Suprapubic skin (tissue), 4 donors: ENCODE results near the gene CBFA2T2. TPM values are rescaled to one million over a fixed set of nuclear protein-coding genes. Genes with fewer than 3 reads are reported as not detected.
"Not testable (repeated sequence)": the region's sequence is repeated elsewhere in the genome, so short reads cannot be mapped to it uniquely, and the experiment has no call there.

Experiments used
- DNase-seq, 2 donors: peaks; one replicate each; pipeline ENCODE4 v3.0.0-alpha.2; 2019; ENCODE audit warnings: low spot score in 2 of 2
- H3K27ac ChIP-seq: fragments of 200-600 bp; sonication (generic); one replicate; pipeline ENCODE4 v1.5.1; 2019
- H3K27me3 ChIP-seq: fragments of 200-600 bp; sonication (generic); one replicate; pipeline ENCODE4 v1.5.1; 2019
- H3K36me3 ChIP-seq: fragments of 200-600 bp; sonication (generic); one replicate; pipeline ENCODE4 v1.5.1; 2019
- H3K4me1 ChIP-seq: fragments of 200-600 bp; sonication (generic); one replicate; pipeline ENCODE4 v1.5.1; 2019
- H3K4me3 ChIP-seq: fragments of 200-600 bp; sonication (generic); one replicate; pipeline ENCODE4 v1.5.1; 2019; ENCODE audit warnings: mild to moderate bottlenecking
- H3K9me3 ChIP-seq: fragments of 200-600 bp; sonication (generic); one replicate; pipeline ENCODE4 v1.5.1; 2019
- CTCF ChIP-seq, 2 donors: fragments of 200-600 bp in 1 of 2; fragments of 450-650 bp in 1 of 2; sonication (generic) in 1 of 2; IDR thresholded peaks; one replicate each; pipeline ENCODE4 v1.5.1; 2016 to 2019; ENCODE audit warnings: antibody characterized with exemption in 2 of 2, mild to moderate bottlenecking in 1 of 2, moderate library complexity in 1 of 2
- EP300 ChIP-seq: sonication (generic); formaldehyde crosslinking; IDR thresholded peaks from one replicate; pipeline ENCODE4 v1.6.1; 2017; ENCODE audit warnings: antibody characterized with exemption
- POLR2A ChIP-seq, 2 donors: fragments of 450-650 bp; IDR thresholded peaks; one replicate each; pipeline ENCODE4 v1.6.1; 2017; ENCODE audit warnings: antibody characterized with exemption in 2 of 2, mild to moderate bottlenecking in 2 of 2, moderate library complexity in 2 of 2
- POLR2AphosphoS5 ChIP-seq, 3 donors: sonication (generic); formaldehyde crosslinking; IDR thresholded peaks; one replicate each; pipeline ENCODE4 v1.6.1; 2017; ENCODE audit warnings: antibody characterized with exemption in 3 of 3
- WGBS: methylation state at CpG from one replicate; pipeline ENCODE4 v1.1.5; 2018; 5-methylcytosine and 5-hydroxymethylcytosine counted together
- total RNA-seq, 4 donors: library from RNA; depleted of rRNA; stranded (reverse); fragments of >200 nt; gene quantifications; one replicate each; pipeline ENCODE4 v1.1.0, GENCODE V29; 2016

Gene CBFA2T2
- total RNA-seq, 4 donors from 2014 or later = 20.9 to 36.7 (median 26.1) TPM

GRCh38 chr20:33524261-33524660 is 34.4 kb downstream of the CBFA2T2 start:
- DNase-seq = no peak
- no peaks in the 10 kb centered on the region for H3K27me3 ChIP-seq
- WGBS = 46% methylated on average over 3 of the region's 3 CpGs

GRCh38 chr20:33526769-33527168 is 36.9 kb downstream of the CBFA2T2 start:
- TF ChIP-seq EP300 = no peak
- TF ChIP-seq POLR2AphosphoS5 (IDR thresholded peaks at IDR 0.05) = no peak
- TF ChIP-seq CTCF (IDR thresholded peaks at IDR 0.05) = no peak
- TF ChIP-seq POLR2A (IDR thresholded peaks at IDR 0.05) = no peak
- H3K4me3 ChIP-seq = no peak overlapping the region
- DNase-seq = no peak
- H3K36me3 ChIP-seq = no peaks in the 10 kb centered on the region
- H3K4me1 ChIP-seq = peaks cover 16% of the 10 kb centered on the region
- H3K27ac ChIP-seq = no peak overlapping the region
- WGBS = 60% methylated on average over 2 of the region's 2 CpGs
- no peaks in the 10 kb centered on the region for H3K9me3 ChIP-seq
- no peaks in the 10 kb centered on the region for H3K27me3 ChIP-seq

More at GRCh38 chr20:33524261-33524660, 34.4 kb downstream of the CBFA2T2 start:
- Histone ChIP-seq H3K36me3 (no peaks in the 10 kb centered on the region), H3K4me1 (peaks cover 6% of the 10 kb centered on the region), H3K27ac (no peak overlapping the region), H3K9me3 (no peaks in the 10 kb centered on the region), H3K4me3 (no peak overlapping the region)
- no peak for TF ChIP-seq EP300
- TF ChIP-seq POLR2AphosphoS5 (IDR thresholded peaks at IDR 0.05) = no peak

GRCh38 chr20:33531047-33531877 is 41.4 kb downstream of the CBFA2T2 start:
- Histone ChIP-seq H3K27ac (no peak overlapping the region), H3K27me3 (no peaks in the 10 kb centered on the region), H3K36me3 (no peaks in the 10 kb centered on the region), H3K4me1 (peaks cover 23% of the 10 kb centered on the region), H3K9me3 (no peaks in the 10 kb centered on the region), H3K4me3 (no peak overlapping the region)
- WGBS = 70% methylated on average over 6 of the region's 6 CpGs
- DNase-seq = no peak
- no peak for TF ChIP-seq POLR2AphosphoS5 (IDR thresholded peaks at IDR 0.05)
- no peak for TF ChIP-seq CTCF (IDR thresholded peaks at IDR 0.05)
- no peak for TF ChIP-seq EP300
- no peak for TF ChIP-seq POLR2A (IDR thresholded peaks at IDR 0.05)

GRCh38 chr20:33531885-33532284 is 42.0 kb downstream of the CBFA2T2 start:
- Histone ChIP-seq H3K4me3 (no peak overlapping the region), H3K4me1 (peaks cover 23% of the 10 kb centered on the region), H3K9me3 (no peaks in the 10 kb centered on the region), H3K27me3 (no peaks in the 10 kb centered on the region), H3K27ac (no peak overlapping the region), H3K36me3 (no peaks in the 10 kb centered on the region)
- WGBS = 79% methylated on average over 1 of the region's 1 CpG
- TF ChIP-seq CTCF (IDR thresholded peaks at IDR 0.05) (no peak), POLR2A (IDR thresholded peaks at IDR 0.05) (no peak), EP300 (no peak), POLR2AphosphoS5 (IDR thresholded peaks at IDR 0.05) (no peak)
- no peak for DNase-seq

GRCh38 chr20:33532753-33533459 is 43.0 kb downstream of the CBFA2T2 start:
- H3K4me1 ChIP-seq = peaks cover 23% of the 10 kb centered on the region
- 21% methylated on average over 2 of the region's 2 CpGs for WGBS
- no peak overlapping the region for H3K4me3 ChIP-seq
- DNase-seq = no peak
- no peak for TF ChIP-seq POLR2A (IDR thresholded peaks at IDR 0.05)
- no peak for TF ChIP-seq CTCF (IDR thresholded peaks at IDR 0.05)
- no peak for TF ChIP-seq POLR2AphosphoS5 (IDR thresholded peaks at IDR 0.05)
- no peak for TF ChIP-seq EP300
- no peaks in the 10 kb centered on the region for H3K27me3 ChIP-seq
- H3K27ac ChIP-seq = no peak overlapping the region
- no peaks in the 10 kb centered on the region for H3K9me3 ChIP-seq
- no peaks in the 10 kb centered on the region for H3K36me3 ChIP-seq

- not testable (repeated sequence) for DNase-seq
- WGBS = 88% methylated on average over 4 of the region's 8 CpGs
These were observed 45.8 kb downstream of the CBFA2T2 start for GRCh38 chr20:33535717-33536116.

More at GRCh38 chr20:33535717-33536116, 45.8 kb downstream of the CBFA2T2 start:
- not testable (repeated sequence) for H3K27ac ChIP-seq, H3K4me3 ChIP-seq, H3K27me3 ChIP-seq, H3K9me3 ChIP-seq, H3K36me3 ChIP-seq
- peaks cover 26% of the 10 kb centered on the region for H3K4me1 ChIP-seq
